DLD1 (cell line): ENCODE measurements around the gene ZNF45.
"Not testable (repeated sequence)": the region's sequence is repeated elsewhere in the genome, so short reads cannot be mapped to it uniquely, and the experiment has no call there.

ENCODE experiments used
- in situ Hi-C: cut with HindIII; loops from 2 replicates; pipeline ENCODE4 v1.10.0; 2017; ENCODE audit warnings: low sequenced_read_pairs

ZNF45 gene

DNA sequence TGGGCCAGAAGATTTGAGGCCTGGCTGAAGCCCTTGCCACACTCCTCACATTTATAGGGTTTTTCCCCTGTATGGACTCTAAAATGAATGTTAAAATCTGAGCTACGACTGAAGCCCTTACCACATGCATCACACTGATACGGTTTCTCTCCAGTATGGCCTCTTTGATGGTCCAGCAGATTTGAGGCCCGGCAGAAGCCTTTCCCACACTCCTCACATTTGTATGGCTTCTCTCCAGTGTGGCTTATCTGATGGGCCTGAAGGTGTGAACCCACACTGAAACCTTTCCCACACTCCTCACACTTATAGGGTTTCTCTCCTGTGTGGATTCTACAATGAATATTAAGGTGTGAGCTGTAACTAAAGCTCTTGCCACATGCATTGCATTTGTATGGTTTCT is 21.0 kb downstream of the ZNF45 start:
- in situ Hi-C loops, result no loop called here

DNA sequence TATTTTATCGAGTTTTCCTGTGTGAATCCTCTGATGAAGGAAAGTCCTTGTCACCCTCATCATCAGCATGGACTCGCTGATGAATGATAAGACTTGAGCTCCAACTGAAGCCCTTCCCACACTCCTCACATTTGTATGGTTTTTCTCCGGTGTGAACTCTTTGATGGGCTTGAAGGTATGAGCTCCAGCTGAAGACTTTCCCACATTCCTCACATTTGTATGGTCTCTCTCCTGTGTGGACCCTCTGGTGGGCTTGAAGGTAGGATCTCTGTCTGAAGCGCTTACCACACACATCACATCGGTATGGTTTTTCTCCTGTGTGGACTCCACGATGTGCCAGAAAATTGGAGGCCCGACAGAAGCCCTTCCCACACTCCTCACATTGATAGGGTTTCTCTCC is 21.7 kb downstream of the ZNF45 start:
- in situ Hi-C loops, result no loop called here

DNA sequence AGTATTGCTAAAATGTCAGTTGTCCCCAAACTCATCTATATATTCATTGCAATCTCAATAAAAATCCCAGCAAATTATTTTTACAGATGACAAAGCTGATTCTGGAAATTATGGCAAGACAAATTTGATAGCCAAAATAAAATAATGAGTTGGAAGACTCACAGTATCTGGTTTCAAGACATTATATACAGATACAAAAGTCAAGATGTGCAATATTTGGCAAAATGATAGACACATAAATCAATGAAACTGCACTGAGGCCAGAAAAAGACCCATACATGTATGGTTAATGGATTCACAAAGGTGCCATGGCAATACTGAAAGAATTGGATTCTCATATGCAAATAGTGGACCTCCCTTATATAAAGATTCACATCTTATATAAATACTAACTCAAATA is 24.2 kb downstream of the ZNF45 start:
- in situ Hi-C loops, result no loop called here

- in situ Hi-C loops, result no loop called here
Observed at GRCh38 chr19:43908659-43909058, 26.4 kb downstream of the ZNF45 start.

- in situ Hi-C loops, result no loop called here
Observed at GRCh38 chr19:43906774-43907173, 28.3 kb downstream of the ZNF45 start.

GRCh38 chr19:43905897-43906296 is 29.2 kb downstream of the ZNF45 start:
- in situ Hi-C loops, result no loop called here

DNA sequence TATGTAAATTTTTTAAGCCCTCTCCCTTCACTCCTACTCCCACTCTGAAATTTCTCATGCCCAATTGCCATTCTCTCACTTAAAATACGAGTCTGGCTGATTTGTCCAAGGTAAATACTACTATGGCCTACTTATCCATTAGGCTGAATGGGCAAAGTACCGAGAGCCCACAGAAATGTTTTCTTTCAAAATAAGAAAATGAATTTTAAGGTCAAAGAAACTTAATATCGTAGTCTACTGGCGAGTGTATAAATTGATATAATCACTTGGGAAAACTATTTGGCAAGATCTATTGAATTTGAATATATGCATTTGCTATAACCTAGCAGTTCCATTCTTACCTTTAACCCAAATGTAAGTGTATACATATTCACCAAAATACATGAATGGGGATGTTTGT is 32.7 kb downstream of the ZNF45 start:
- in situ Hi-C loops, result no loop called here

GRCh38 chr19:43901395-43902390 is 33.4 kb downstream of the ZNF45 start:
- in situ Hi-C loops, result no loop called here

GRCh38 chr19:43895727-43896308 is 39.3 kb downstream of the ZNF45 start:
- in situ Hi-C loops, result no loop called here

DNA sequence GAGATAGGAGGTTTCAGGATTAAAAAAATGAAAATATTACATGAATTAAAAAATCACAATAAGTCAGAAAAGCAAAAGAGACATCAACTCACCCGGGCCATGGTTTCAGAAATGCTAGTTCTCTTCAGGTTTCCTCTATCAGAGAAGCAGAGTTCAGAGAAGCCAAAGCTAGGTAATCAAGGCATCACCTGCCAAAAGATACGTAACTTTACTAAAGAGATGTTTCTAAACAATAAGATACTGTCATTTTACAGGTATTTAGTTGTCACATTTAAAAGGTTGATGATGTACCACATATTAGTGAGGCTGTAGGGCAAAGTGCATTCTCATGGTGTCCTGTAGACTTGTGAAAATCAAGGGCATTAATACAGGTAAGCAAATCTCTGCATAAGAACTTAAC is 51.2 kb downstream of the ZNF45 start, which contains the start of gene ZNF404:
TSS of gene ZNF404 (minus strand) at position 101 of the 400 bp plus-strand sequence.
- in situ Hi-C loops, result no loop called here

DNA sequence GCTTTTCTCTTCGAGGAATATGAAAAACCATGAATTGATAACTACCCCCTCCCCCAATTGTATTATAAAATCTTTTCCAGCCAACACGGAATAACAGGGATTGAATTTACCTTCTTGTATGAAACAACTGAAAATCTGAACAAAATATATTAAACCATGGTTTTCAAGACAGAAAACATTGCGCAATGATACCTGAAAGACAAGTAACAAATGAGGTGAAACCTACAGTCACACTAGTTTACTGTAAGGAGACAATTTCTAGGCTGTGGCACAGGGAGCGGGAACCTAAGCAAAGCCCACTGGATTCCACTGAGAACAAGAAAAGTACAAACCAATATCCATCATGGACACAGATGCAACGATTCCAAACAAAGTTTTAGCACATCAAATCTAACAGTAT is 54.6 kb downstream of the ZNF45 start:
- in situ Hi-C loops, result no loop called here

DNA sequence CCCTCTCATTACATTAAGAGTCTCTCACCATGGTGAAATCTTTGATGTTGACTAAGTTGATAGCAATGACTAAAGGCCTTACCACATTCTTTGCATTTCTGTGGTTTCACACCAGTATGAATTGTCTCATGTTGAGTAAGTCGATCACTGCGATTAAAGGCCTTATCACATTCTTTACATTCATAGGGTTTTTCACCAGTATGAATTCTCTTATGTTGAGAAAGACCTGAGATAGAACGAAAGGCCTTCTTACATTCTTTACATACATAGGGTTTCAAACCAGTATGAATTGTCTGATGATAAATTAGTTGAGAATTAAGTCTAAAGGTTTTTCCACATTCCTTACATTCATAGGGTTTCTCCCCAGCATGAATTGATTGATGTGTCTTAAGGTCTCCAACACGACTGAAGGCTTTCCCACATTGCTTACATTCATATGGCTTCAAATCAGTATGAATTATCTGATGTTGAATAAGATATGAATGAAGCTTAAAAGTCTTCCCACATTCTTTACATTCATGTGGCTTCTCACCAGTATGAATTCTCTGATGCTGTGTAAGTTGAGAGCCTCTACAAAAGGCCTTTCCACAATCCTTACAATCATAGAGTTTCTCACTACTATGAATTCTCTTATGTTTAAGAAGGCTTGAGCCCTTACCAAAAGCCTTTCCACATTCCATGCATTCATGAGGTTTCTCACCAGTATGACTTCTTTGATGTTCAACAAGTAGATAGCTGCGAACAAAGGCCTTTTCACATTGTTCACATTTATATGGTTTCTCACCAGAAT is 62.3 kb downstream of the ZNF45 start:
- in situ Hi-C loops, result no loop called here

DNA sequence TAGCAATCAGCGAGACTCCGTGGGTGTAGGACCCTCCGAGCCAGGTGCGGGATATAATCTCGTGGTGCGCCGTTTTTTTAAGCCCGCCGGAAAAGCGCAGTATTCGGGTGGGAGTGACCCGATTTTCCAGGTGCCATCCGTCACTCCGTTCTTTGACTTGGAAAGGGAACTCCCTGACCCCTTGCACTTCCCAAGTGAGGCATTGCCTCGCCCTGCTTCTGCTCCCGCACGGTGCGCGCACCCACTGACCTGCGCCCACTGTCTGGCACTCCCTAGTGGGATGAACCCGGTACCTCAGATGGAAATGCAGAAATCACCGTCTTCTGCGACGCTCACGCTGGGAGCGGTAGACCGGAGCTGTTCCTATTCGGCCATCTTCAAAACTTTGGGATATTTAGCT is 68.2 kb downstream of the ZNF45 start:
- in situ Hi-C loops, result not testable (repeated sequence)
